H9 (cell line): Measurements from ENCODE around the gene CTPS2. TPM values are rescaled to one million over a fixed set of nuclear protein-coding genes. Genes with fewer than 3 reads are reported as not detected.

Source experiments
- DNase-seq: peaks from one replicate; pipeline ENCODE4 v3.0.0-alpha.2; 2017
- H2AFZ ChIP-seq: one replicate; pipeline ENCODE4 v1.6.1; 2013; ENCODE audit warnings: mild to moderate bottlenecking, low read length, control low read depth, moderate library complexity
- H2AK5ac ChIP-seq: 2 replicates; pipeline ENCODE4 v1.6.1; 2013; ENCODE audit warnings: low read length, control low read depth, mixed read lengths; ENCODE audit not compliant: insufficient read length
- H2BK120ac ChIP-seq: one replicate; pipeline ENCODE4 v1.6.1; 2013; ENCODE audit warnings: low read depth, mild to moderate bottlenecking, low read length, control low read depth, inconsistent platforms; ENCODE audit not compliant: poor library complexity, severe bottlenecking
- H2BK12ac ChIP-seq: 2 replicates; pipeline ENCODE4 v1.6.1; 2013; ENCODE audit warnings: low read length, control low read depth, mixed read lengths, low read depth; ENCODE audit not compliant: insufficient read length
- H2BK15ac ChIP-seq: 2 replicates; pipeline ENCODE4 v1.6.1; 2013; ENCODE audit warnings: low read depth, low read length, control low read depth
- H2BK20ac ChIP-seq: one replicate; pipeline ENCODE4 v1.6.1; 2013; ENCODE audit warnings: low read depth, mild to moderate bottlenecking, low read length, control low read depth, inconsistent platforms; ENCODE audit not compliant: poor library complexity, severe bottlenecking
- H2BK5ac ChIP-seq: 2 replicates; pipeline ENCODE4 v1.6.1; 2013; ENCODE audit warnings: low read length, control low read depth, mixed read lengths; ENCODE audit not compliant: insufficient read length
- H3K14ac ChIP-seq: 2 replicates; pipeline ENCODE4 v1.6.1; 2013; ENCODE audit warnings: low read length, control low read depth; ENCODE audit not compliant: insufficient read depth
- H3K18ac ChIP-seq: 2 replicates; pipeline ENCODE4 v1.6.1; 2013; ENCODE audit warnings: low read depth, mild to moderate bottlenecking, mixed read lengths, low read length, control low read depth; ENCODE audit not compliant: insufficient read length
- H3K23ac ChIP-seq: 2 replicates; pipeline ENCODE4 v1.6.1; 2013; ENCODE audit warnings: low read length, control low read depth, mixed read lengths, low read depth; ENCODE audit not compliant: insufficient read length
- H3K23me2 ChIP-seq: 2 replicates; pipeline ENCODE4 v1.6.1; 2013; ENCODE audit warnings: low read depth, mild to moderate bottlenecking, mixed read lengths, low read length, control low read depth; ENCODE audit not compliant: insufficient read length, poor library complexity, severe bottlenecking
- H3K27ac ChIP-seq: 2 replicates; pipeline ENCODE4 v1.5.1; 2013; ENCODE audit warnings: low read length, control low read depth, mixed read lengths, low read depth; ENCODE audit not compliant: insufficient read length
- H3K27me3 ChIP-seq: 2 replicates; pipeline ENCODE4 v1.6.1; 2013; ENCODE audit warnings: low read length, control low read depth, inconsistent platforms; ENCODE audit not compliant: insufficient read depth
- H3K4ac ChIP-seq: 2 replicates; pipeline ENCODE4 v1.6.1; 2013; ENCODE audit warnings: low read depth, mild to moderate bottlenecking, control low read depth, inconsistent platforms, low read length, moderate library complexity
- H3K4me1 ChIP-seq: 2 replicates; pipeline ENCODE4 v1.6.1; 2013; ENCODE audit warnings: low read length, control low read depth, inconsistent platforms; ENCODE audit not compliant: insufficient read depth
- H3K4me2 ChIP-seq: 2 replicates; pipeline ENCODE4 v1.6.1; 2013; ENCODE audit warnings: low read length, control low read depth, mixed read lengths; ENCODE audit not compliant: insufficient read length, insufficient read depth
- H3K56ac ChIP-seq: 2 replicates; pipeline ENCODE4 v1.6.1; 2013; ENCODE audit warnings: low read depth, mild to moderate bottlenecking, mixed read lengths, low read length, control low read depth; ENCODE audit not compliant: insufficient read length
- H3K79me1 ChIP-seq: 2 replicates; pipeline ENCODE4 v1.6.1; 2013; ENCODE audit warnings: low read depth, mild to moderate bottlenecking, moderate library complexity, low read length, control low read depth, inconsistent platforms; ENCODE audit not compliant: insufficient read depth, poor library complexity, severe bottlenecking
- H3K79me2 ChIP-seq: 2 replicates; pipeline ENCODE4 v1.6.1; 2013; ENCODE audit warnings: low read length, control low read depth, inconsistent platforms; ENCODE audit not compliant: insufficient read depth
- H3K9ac ChIP-seq: 2 replicates; pipeline ENCODE4 v1.6.1; 2013; ENCODE audit warnings: low read length, control low read depth, mixed read lengths; ENCODE audit not compliant: insufficient read length; ENCODE audit errors: extremely low read depth
- H3K9me3 ChIP-seq: one replicate; pipeline ENCODE4 v1.6.1; 2013; ENCODE audit warnings: low read depth, low read length, inconsistent platforms; ENCODE audit not compliant: control insufficient read depth
- H3T11ph ChIP-seq: one replicate; pipeline ENCODE4 v1.6.1; 2013; ENCODE audit warnings: mild to moderate bottlenecking, low read length, control low read depth, inconsistent platforms
- H4K20me1 ChIP-seq: one replicate; pipeline ENCODE4 v1.6.1; 2013; ENCODE audit not compliant: control insufficient read depth, insufficient read length, insufficient read depth
- H4K5ac ChIP-seq: 2 replicates; pipeline ENCODE4 v1.6.1; 2013; ENCODE audit warnings: low read depth, mild to moderate bottlenecking, mixed read lengths, low read length, control low read depth; ENCODE audit not compliant: insufficient read length
- H4K8ac ChIP-seq: replicated peaks from 2 replicates; pipeline ENCODE4 v1.6.1; 2013; ENCODE audit warnings: low read length, control low read depth, mixed read lengths, low read depth; ENCODE audit not compliant: insufficient read length
- H4K91ac ChIP-seq: 2 replicates; pipeline ENCODE4 v1.6.1; 2013; ENCODE audit warnings: low read depth, mild to moderate bottlenecking, moderate library complexity, mixed read lengths, low read length, control low read depth; ENCODE audit not compliant: insufficient read length
- H3K27ac Mint-ChIP-seq, 3 experiments: 2 replicates in 2 of 3; 3 replicates in 1 of 3; pipeline ENCODE4 v1.8.0; 2020 to 2021; ENCODE audit warnings: mixed read lengths in 3 of 3, mild to moderate bottlenecking in 1 of 3, moderate library complexity in 1 of 3
- H3K27me3 Mint-ChIP-seq: 2 replicates; pipeline ENCODE4 v1.8.0; 2021; ENCODE audit warnings: low read depth, mild to moderate bottlenecking, moderate library complexity, mixed read lengths
- H3K36me3 Mint-ChIP-seq, 3 experiments: 2 replicates in 2 of 3; 3 replicates in 1 of 3; pipeline ENCODE4 v1.8.0; 2020 to 2021; ENCODE audit warnings: low read depth in 3 of 3, mixed read lengths in 3 of 3; ENCODE audit not compliant: insufficient read depth in 1 of 3
- H3K4me1 Mint-ChIP-seq, 2 experiments: 2 replicates each; pipeline ENCODE4 v1.8.0; 2020; ENCODE audit warnings: mixed read lengths in 2 of 2
- H3K4me3 Mint-ChIP-seq, 2 experiments: 2 replicates in 1 of 2; 3 replicates in 1 of 2; pipeline ENCODE4 v1.8.0; 2020 to 2021; ENCODE audit warnings: mild to moderate bottlenecking in 2 of 2, mixed read lengths in 2 of 2, moderate library complexity in 1 of 2
- H3K9me3 Mint-ChIP-seq, 2 experiments: 2 replicates in 1 of 2; 3 replicates in 1 of 2; pipeline ENCODE4 v1.8.0; 2020; ENCODE audit warnings: mild to moderate bottlenecking in 2 of 2, mixed read lengths in 2 of 2, moderate library complexity in 1 of 2
- WGBS: extraction: QIAGEN DNeasy Blood & Tissue Kit; methylation state at CpG from one replicate; pipeline ENCODE4 v1.1.7; 2013; ENCODE audit warnings: missing lambda C conversion rate, low lambda C conversion rate, mixed read lengths; ENCODE audit not compliant: insufficient read length; ENCODE audit errors: extremely low coverage; 5-methylcytosine and 5-hydroxymethylcytosine counted together
- total RNA-seq: library from RNA; stranded (reverse); gene quantifications from 2 replicates; pipeline ENCODE4 v1.2.1, GENCODE V29; 2021
- TF ChIP-seq, protein P1 (sequence below): fragments of 200-600 bp; sonication (generic); conservative IDR thresholded peaks from 3 replicates; pipeline ENCODE4 v1.8.0; 2021; ENCODE audit warnings: antibody characterized with exemption, mild to moderate bottlenecking

CTPS2 gene
- total RNA-seq, 1 experiment from 2014 or later, result 69.7 TPM

DNA sequence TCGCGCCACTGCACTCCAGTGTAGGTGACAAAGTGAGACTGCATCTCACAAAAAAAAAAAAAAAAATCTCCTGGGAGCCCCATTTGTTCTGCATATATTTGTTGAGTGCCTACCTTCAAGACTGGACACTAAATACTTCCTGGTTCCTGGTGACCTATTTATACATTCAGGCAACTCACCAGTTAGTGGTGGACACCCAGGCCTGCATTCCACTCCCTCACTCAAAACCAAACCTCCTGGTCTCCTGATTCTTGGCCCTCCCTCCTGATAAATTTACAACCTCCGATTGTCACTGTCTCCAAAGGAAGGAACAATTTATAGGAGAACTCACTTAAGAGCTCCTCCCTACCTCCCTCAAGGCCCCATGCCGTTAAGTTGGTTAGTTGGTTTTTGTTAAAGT, 10.0 kb upstream of the CTPS2 start:
- Histone ChIP-seq H3K79me2 (peaks cover 34% of the 10 kb centered on the region; the same call in 1 of the 2 replicates), H3K56ac (no peak overlapping the region), H4K8ac (no peak overlapping the region), H3K4me2 (no peak overlapping the region), H3K9me3 (no peaks in the 10 kb centered on the region), H2BK15ac (no peak overlapping the region), H3K27me3 (no peaks in the 10 kb centered on the region), H3K4me1 (no peaks in the 10 kb centered on the region), H4K20me1 (no peaks in the 10 kb centered on the region), H3K14ac (no peak overlapping the region), H2BK20ac (no peak overlapping the region), H2BK12ac (no peak overlapping the region), H3K23me2 (peaks cover 7% of the 10 kb centered on the region), H2AK5ac (no peak overlapping the region), H3K9ac (no peak overlapping the region), H3K79me1 (peaks cover 7% of the 10 kb centered on the region), H3K27ac (no peak overlapping the region), H3K4ac (no peak overlapping the region), H2BK120ac (no peak overlapping the region), H4K91ac (no peak overlapping the region), H3T11ph (no peak overlapping the region), H2AFZ (no peak overlapping the region), H4K5ac (no peak overlapping the region), H3K18ac (no peak overlapping the region), H3K23ac (no peak overlapping the region), H2BK5ac (no peak overlapping the region)
- WGBS, result no CpG with 5 or more reads among the region's 4 CpGs
- no peak for DNase-seq
- H3K36me3 Mint-ChIP-seq, result peaks cover 25 to 40% (median 38%) of the 10 kb centered on the region in 3 experiments
- TF ChIP-seq, protein P1, sequence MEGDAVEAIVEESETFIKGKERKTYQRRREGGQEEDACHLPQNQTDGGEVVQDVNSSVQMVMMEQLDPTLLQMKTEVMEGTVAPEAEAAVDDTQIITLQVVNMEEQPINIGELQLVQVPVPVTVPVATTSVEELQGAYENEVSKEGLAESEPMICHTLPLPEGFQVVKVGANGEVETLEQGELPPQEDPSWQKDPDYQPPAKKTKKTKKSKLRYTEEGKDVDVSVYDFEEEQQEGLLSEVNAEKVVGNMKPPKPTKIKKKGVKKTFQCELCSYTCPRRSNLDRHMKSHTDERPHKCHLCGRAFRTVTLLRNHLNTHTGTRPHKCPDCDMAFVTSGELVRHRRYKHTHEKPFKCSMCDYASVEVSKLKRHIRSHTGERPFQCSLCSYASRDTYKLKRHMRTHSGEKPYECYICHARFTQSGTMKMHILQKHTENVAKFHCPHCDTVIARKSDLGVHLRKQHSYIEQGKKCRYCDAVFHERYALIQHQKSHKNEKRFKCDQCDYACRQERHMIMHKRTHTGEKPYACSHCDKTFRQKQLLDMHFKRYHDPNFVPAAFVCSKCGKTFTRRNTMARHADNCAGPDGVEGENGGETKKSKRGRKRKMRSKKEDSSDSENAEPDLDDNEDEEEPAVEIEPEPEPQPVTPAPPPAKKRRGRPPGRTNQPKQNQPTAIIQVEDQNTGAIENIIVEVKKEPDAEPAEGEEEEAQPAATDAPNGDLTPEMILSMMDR, result no peak
- peaks cover 19 to 28% of the 10 kb centered on the region in 2 experiments for H3K4me1 Mint-ChIP-seq
- H3K27ac Mint-ChIP-seq, result 0 out of 7 replicates have a peak overlapping the region, but pooled peaks of 1 of the 3 experiments have one; percentile 61
- peaks cover 3 to 9% of the 10 kb centered on the region in 2 experiments; a peak in 3 of 5 replicates for H3K9me3 Mint-ChIP-seq
- H3K27me3 Mint-ChIP-seq, result no peaks in the 10 kb centered on the region
- H3K4me3 Mint-ChIP-seq, result 0 out of 5 replicates have a peak overlapping the region, but pooled peaks of 1 of the 2 experiments have one; percentile 14
